GM19467 (cell line): Measurements from ENCODE around the gene LUZP2.

Source experiments
- ATAC-seq: cut with Tn5 transposase; IDR thresholded peaks from one replicate; pipeline ENCODE4 v1.9.1; 2021; ENCODE audit warnings: mild to moderate bottlenecking, moderate library complexity; ENCODE audit not compliant: unreplicated experiment

The LUZP2 gene

DNA sequence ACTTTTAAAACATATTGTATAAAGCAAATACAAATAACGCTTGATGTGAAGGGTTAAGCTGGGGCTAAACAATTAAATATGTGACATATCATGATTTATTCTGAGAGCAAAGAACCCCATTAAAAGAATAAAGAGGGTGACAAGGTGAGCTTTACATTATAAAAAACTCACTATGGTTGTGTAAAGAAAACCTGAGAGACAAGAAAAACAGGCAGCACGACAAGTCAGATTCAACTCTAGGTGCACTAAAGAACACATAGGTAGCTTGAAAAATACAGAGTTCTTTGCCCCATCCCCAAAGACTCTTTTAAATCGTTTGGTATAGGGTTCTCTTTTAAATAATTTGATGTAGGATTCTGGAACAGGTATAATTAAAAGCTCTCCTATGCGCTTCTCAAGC is 63.5 kb downstream of the LUZP2 start:
- no peak for ATAC-seq

DNA sequence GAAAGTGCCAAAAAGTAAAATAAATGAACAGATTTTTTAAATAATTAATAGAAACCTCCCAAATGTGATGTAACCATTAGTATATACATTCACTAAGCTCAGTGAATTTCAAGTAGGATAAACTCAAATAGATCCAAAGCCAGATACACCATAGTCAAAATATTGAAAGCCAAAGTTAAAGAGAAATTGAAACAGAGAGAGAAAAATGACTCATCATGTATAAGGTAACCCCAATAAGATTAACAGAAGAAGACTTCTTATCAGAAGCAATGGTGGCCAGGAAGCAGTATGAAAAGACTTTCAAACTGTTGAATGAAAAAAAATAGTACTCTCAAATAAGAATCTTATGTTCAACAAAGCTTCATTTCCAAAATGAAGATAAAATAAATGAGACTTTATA is 70.5 kb downstream of the LUZP2 start:
- ATAC-seq: peak; percentile 84

DNA sequence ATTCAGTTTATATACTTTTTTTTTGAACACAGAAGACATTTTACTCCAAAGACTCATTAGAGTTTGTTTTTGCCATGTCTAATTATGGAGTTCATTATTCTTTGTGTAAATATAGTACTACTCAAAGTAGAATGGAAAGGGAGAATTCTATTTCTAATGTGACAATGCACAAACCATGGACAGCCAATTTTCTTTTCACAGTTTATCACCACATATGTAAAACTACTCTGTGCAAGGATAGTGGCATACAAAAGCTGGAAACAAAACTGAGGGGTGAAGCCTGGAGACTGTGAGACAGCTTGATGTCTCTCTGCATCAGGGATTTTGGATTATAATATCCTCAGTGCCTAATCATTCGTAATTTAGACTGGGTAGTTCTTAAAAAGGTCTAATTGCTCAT is 75.5 kb downstream of the LUZP2 start:
- ATAC-seq: no peak

DNA sequence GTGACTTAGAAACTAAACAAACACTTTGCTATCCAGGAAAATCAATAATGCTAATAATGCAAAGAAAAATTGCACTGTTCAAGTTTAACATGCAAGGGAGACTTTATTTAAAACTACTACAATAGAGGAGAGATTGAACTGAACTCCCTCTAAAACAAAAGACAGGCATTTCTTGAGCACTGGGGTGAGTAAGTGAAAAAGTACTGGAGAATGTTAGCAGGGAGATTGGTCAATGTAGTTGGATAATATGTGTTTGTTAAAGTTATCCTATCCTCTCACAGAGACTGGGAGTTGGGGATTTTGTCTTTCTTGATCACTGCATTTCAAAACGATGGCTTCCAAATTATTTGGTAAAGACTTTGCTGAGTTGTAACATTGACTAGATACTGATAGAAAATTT is 77.6 kb downstream of the LUZP2 start:
- ATAC-seq: no peak

DNA sequence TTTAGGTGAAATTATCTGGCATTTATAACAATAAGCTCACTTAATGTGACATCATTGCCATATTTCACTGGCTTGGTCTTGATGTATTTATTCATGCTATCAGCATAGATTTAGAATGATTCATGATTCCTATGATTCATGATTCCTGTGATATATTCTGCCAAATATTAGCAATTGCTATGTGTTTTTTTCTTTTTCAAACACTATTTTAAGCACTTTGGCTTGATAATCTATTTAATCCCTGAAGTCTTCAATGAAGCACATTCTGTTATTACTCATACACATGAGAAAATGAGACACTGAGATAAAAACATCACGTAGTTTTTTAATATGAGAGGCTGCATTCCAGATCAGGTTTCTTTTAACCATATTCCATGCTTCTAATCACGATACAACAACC is 78.5 kb downstream of the LUZP2 start:
- ATAC-seq: no peak

DNA sequence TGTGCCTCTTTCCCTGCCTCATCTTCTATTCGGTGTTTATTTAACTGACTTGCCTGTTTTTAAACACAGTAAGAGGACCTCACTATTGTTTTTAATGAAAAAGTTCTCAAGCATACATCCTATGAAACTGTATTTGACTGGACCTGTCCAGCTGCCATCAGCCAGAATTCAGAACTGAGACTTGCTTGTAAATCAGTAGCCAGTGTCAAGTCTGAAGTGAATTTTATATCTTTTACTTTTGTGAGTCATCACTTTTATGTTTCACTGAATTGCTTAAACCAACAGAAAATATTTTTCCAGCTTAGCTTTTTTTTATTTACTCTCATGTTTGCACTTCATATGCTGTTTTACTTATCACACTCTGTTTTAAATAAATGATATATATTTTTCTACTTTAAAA is 88.3 kb downstream of the LUZP2 start:
- ATAC-seq: peak; percentile 66

DNA sequence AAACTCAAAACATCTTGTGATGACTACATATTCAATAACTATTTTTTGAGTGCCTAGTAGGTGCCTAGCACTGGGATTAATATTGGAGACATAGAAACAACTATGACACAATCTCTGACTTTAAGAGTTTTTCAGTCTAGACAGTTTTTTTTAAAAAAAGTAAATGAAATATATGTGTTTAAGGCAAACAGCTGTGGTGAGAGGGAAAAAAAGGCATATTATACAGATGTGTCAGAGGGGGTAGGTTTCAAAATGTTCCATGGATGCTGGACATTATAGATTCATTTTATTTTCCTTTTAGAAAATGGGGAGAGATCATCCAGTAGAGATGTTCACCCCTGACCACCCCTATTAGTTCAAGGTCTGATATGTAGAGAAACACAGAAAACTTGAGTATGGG is 90.8 kb downstream of the LUZP2 start:
- ATAC-seq: no peak

DNA sequence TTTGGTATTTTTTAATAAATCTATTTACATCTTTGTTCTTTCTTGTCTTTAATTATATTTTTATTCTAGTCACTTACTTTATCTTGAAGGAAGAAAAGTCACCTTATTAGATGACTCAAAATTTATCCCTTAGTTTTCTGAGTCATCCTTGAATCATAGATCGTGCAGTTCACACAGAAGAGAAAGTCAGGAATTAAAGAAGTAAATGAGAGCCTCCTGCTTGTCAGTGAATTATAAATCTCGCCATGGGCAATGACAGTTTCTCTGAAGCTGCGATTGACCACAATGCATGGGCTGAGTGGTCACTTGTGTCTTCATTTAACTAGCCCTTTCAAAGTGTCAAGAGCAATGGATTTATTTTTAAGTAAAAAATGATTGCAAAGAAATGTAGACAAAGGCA is 91.2 kb downstream of the LUZP2 start:
- no peak for ATAC-seq

DNA sequence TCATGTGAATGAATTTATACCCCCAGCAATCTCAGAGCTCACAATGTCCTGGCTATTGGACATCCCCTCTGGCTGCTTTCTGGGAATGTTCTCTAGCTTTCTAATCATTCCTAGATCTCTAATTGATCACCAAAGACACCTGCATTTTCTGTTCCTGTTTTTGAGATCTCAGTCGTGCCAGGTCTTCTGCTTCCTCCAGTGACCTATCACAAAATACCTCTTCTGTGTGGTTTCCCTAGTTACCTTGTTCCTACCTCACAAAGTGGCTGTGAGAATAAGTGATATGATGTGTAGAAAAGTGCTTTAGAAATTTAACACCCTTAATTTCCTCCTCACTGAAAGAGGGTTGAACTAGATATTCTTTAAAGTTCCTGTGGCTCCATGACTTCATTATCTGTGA is 92.2 kb downstream of the LUZP2 start:
- peak; percentile 50 for ATAC-seq

DNA sequence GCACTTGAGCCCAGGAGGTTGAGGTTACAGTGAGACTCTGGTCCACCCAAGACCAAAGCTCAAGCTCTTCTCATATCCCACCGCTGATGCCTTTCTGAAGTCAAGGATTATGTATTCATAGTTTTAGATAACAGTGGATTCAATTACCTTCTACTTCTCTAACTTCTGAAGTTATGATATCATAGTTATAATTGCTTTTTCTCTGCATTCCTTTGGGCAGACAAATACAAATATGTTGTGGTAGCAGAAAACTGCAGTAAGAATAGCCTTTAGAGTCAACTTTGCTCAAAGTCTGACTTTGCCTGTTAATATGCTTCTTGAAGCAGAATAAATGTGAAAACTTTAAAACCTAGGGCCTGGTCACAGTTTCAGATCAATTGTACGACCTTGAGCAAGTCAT is 94.4 kb downstream of the LUZP2 start:
- no peak for ATAC-seq

DNA sequence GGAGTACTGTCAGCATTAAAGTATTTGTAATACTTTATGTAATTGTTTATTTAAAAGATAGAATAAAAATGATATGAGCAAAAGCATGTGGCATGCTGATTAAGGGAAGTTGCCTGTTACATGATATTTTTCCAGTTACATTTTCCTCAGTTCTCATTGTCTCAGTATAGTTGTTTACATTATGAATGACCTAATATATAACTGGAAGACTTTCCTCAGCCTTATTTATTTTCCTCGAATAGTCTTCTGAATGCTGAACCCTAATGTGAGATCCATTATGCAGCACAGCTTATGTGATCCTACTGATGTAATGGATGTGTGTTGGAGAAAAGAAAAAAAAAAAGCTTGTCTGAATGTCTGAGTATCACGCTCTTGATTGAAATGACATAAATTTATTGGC is 95.5 kb downstream of the LUZP2 start:
- no peak for ATAC-seq

DNA sequence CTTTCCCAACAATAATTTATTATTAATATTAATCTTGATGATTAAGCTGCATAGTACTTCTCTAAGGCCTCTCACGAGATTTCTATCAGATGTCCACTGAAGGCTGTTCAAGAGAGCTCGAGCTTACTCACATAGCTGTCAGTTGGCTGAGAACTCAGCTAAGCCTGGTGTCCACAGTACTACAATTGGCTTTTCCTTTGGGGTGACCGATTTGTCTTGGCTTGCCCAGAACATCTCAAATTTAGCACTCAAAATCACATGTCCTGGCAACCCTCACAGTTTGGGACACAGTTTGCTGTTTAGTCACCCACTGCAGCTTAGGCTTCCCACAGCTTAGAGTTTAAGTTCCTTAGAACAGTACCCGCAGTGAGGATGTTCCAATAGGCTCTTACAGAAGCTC is 96.5 kb downstream of the LUZP2 start:
- ATAC-seq: no peak

DNA sequence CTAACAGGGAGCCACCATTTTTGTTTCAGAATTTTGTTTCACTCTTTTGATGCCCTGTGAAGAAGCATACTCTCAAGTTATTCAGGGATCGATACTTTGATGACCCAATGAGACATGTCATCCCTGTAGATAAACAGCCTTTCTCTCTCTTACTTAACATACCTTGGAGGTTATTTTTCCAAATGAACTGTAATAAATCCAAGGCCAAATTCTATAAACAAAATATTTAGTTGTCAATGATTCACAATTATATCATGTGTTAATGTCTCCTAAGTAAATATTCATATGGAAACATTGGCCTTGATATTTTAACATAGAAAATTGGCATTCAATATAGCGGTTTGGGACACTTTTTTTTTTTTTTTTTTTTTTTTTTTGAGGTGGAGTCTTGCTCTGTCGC is 97.5 kb downstream of the LUZP2 start:
- no peak for ATAC-seq

DNA sequence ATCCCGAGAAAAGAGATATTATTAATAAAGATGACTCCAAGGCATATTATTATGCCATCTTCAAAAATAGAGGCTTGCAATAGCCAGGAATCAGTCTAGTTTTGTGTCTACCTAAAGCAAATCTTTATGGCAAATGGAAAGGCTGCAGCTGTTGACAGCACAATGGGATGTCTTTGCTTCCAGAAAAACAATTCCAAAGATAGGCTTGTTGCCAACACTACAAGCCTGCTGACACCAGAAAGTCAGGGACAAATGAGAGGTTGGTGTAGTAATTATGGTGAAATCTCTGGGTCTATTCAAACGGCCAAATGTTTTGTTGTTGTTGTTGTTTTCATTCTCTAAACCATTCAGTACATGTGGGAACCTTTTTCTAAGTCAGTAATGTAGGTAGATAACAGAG is 101.8 kb downstream of the LUZP2 start:
- ATAC-seq: no peak

DNA sequence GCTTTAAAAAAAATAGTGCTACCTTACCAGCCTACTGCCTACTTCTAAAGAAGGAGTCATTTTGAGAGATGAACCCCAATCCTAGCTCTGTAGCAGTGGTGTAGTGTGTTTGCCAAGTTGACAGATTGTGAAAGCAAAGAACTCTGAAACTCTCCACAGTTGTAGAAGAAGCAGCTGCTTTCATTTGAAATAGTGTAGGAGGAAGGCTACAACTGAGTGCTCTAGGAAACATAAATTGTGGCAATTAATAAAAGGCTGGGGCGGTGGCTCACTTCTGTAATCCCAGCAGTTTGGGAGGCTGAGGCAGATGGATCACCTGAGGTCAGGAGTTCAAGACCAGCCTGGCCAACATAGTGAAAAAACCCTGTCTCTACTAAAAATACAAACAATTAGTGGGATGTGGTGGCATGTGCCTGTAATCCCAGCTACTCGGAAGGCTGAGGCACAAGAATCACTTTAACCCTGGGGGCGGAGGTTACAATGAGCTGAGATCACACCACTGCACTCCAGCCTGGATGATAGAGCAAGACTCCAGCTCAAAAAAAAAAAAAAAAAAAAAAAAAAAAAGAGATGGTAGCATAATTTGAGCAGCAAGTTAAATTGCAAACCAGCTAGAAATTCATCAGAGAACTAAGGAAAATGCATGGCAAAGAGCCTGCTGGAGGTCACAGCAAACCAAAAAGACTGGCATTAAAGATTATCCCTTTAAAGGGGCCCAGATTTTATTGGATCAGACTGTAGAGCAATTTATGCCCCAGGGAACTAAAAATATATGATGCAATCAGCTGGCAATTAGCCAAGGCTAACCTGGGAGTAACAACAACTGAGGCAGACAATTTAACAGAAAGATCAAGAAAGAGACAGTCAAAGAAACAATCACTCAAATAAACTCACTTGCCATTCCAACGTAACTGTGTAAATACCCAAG is 112.6 kb downstream of the LUZP2 start:
- no peak for ATAC-seq

DNA sequence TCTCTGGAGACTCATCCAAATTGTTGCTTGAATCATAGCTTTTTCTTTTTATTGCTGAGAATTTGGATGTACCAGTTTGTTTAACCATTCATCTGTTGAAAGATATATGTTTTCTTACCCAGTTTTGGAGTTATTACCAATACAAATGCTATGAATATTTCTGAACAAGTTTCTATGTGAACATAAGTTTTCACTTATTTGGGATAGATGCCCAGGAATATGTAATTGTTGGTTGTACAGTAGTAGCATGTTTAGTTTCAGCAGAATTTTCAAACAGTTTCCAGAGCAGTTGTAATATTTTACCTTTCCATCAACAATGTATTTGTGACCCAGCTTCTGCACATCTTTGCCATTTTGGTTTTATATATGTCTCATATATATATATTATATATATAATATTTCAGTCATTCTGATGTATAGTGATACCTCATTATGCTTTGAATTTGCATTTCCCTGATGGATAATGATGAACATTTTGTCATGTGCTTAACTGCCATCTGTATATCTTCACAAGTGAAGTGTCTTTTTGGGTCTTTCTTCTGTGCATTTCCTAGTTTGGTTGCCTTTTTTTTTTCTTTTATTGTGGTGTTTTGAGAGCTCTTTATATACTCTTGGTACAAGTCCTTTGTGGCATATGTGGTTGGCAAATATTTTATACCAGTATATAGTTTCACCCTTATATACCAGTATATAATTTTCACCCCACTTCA is 118.8 kb downstream of the LUZP2 start:
- ATAC-seq: no peak

DNA sequence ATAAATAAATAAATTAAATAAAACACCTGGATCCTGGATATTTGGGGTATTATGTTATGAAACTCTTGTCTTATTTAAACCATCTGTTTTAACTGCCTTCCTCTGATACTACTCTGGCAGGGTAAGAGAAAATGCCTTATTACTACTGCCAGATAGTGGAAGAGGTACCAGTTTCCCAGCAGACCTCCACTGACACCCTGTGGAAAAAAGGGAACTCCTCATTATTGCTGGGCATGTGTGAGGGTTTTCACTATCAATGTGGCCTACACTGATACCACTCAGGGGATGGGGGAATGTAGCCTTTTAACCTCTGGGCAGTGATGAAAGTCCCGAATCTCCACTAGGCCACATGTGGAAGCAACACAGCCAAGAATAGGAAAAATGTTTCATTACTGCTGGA is 121.0 kb downstream of the LUZP2 start:
- ATAC-seq: no peak

DNA sequence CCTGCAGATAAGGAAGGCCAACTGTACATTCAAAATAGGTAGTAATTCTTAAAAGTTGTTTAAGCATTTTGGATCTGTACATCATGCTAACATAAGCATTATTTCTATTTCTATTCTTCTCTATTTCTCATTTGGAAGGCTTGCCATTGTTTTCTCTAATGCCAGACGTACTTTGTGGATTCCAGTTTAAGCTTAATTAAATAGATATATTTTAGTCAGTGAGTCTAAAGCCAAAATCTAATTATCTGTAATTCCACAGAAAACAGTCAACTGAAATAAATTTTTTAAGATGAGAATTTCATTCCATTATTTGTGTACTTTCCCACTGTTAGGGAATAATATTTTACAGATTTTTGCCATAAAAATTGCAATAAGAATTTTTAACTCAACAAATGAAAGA is 123.0 kb downstream of the LUZP2 start:
- no peak for ATAC-seq

DNA sequence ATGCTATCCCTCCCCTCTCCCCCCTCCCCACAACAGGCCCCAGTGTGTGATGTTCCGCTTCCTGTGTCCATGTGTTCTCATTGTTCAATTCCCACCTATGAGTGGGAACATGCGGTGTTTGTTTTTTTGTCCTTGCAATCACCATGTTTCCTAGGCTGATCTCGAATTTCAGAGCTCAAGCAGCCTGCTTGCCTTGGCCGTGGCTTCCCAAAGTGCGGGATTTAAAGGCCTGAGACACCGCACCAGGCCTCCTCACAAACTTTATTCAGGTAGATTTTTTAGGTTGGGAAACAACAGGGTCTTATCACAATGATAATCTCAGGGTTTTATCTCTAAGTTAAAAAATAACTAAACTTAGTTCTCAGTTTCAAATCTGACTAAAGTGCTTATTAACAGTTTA is 125.4 kb downstream of the LUZP2 start:
- no peak for ATAC-seq

DNA sequence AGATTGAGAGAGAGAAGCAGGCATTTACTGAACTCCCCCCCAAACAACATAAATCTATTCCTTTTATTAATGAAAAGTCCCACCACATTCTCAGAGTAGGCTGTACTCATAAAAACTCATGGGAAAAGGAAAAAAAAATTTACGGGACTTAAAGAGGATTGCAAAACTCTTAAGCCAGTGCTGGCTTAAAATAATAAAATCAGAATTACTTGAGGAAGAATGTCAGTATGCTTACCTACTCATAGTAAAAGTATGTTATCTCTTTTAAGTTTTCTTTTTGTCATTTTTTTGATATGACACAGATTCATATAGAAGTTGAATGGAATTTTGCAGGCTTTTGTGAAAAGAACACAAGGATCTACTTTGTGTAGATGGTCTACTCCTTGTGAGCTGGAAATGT is 126.3 kb downstream of the LUZP2 start:
- ATAC-seq: no peak

DNA sequence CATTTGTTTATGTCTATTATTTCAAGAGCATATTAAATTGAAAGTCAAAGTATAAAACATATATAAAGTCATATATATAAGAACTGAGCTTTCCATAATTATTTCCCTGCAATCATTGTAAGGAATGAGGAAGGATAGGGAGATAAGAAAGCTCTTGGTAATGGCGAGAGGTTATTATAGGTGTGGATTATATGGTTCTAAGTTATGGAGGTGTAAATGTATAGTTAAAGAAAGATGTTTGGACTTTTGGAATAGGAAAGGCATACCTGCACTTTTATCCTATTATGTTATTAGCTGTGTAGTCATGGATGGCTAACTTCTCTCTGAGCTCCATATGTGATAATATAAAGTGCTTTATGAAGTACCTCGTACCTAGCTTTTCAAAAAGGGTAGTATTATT is 127.6 kb downstream of the LUZP2 start:
- no peak for ATAC-seq

DNA sequence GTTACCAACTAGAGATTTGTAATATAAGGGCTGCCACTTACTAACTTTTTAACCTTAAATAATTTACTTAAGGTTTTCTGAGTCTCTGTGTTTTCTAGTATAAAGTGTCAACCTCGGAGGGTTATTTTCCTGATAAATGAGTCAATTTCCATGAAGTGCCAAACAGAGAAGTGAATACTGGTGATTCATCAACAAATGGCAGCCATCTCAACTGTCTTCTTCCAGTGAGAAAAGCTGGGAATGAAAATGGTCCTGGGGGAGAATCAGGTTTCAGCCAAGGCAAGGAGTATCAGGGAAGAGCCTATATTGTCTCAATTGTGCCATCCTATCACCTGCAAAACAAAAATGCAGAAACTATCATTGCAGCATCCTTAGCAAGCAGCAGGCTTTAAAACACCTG is 129.1 kb downstream of the LUZP2 start:
- ATAC-seq: no peak
